ENCODE measurements around the gene NR2F1-AS1.
"Not testable (repeated sequence)": the region's sequence is repeated elsewhere in the genome, so short reads cannot be mapped to it uniquely, and the experiment has no call there.

Gene NR2F1-AS1

DNA sequence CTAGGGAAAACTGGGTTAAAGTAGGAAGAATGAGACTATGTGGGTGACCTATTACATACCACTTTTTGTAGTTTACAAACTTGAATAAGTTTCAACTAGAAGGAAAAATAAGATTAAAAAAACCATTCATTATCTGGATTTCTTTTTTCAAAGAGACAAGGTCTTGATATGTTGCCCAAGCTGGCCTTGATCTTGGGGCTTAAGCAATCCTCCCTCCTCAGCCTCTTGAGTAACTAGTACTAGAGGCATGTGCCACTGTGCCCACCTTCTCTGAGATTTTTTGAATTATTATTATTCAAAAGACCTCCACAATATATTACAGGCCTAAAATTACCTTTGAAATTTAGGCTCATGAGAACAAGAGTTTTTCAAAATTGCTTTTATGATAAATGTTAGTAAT lies 63.2 kb downstream of the NR2F1-AS1 start:
- DNase-seq (ENCODE audit: low spot score), result no peak

DNA sequence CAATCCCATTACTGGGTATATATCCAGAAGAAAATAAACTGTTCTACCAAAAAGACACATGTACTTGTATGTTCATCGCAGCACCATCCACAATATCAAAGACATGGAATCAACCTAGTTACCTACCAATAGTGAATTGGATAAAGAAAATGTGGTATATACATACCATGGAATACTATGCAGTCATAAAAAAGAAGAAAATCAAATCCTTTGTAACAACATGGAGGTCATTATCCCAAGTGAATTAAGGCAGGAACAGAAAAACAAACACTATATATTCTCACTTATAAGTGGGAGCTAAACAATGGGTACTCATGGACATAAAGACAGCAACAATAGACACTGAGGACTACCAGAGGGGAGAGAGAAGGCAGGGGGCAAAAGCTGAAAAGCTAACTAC lies 67.7 kb downstream of the NR2F1-AS1 start:
- no peak for DNase-seq (ENCODE audit: low spot score)

DNA sequence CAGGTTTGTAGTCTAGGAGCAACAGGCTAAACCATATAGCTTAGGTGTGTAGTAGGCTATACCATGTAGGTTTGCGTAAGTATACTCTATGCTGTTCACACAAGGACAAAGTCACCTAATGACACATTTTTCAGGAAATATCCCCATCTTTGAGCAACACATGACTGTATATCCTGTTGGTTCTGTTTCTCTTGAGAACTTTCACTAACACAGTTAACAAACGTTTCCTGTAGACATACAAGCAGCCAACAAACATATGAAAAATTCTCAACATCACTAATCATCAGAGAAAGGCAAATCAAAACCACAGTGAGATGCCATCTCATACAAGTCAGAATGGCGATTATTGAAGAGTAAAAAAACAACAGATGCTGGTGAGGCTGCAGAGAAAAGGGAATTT lies 68.2 kb downstream of the NR2F1-AS1 start:
- no peak for DNase-seq (ENCODE audit: low spot score)

DNA sequence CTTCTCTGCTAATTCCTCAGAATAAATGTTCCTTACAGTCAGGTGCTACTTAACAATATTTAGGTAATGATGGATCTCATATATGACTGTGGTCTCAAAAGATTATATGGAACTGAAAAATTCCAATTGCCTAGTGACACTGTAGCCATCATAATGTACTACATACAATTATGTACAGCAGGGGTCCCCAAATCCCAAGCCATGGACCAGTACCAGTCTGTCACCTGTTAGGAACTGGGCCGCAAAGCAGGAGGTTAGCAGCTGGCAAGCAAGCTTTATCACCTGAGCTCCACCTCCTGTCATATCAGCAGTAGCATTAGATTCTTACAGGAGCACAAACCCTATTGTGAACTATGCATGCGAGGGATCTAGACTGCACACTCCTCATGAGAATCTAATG lies 69.6 kb downstream of the NR2F1-AS1 start:
- DNase-seq (ENCODE audit: low spot score), result no peak

DNA sequence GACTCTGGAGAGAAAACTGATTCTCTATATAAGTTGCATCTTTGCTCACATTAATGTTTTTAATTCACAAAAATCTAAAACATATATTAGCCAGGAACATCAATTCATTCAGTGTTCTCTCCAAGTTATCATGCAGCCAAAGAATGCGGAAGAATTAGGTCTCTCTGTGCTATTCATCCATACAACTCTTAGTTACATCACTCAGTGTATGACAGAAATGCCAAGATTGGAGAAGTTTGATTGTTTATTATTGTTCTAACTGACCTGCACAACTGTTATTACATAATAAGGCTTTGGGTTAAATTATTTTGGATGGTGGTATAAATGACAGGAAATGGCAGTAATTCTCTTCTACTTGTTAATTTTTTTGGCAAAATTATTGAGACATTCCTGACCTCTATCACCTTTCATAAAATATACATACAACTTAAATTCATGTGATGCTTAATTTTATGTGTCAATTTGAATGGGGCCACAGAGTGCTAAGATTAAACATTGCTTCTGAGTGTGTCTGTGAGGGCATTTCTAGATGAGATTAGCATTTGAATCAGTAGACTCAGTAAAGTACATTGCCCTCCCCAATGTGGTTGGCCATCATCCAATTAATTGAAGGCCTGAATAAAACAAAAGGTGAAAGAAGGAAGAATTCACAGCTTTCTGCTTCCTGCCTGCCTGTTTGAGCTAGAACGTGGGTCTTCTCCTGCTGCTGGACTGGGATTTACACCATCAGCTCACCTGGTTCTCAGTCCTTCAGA lies 70.2 kb downstream of the NR2F1-AS1 start:
- no peak for DNase-seq (ENCODE audit: low spot score)

DNA sequence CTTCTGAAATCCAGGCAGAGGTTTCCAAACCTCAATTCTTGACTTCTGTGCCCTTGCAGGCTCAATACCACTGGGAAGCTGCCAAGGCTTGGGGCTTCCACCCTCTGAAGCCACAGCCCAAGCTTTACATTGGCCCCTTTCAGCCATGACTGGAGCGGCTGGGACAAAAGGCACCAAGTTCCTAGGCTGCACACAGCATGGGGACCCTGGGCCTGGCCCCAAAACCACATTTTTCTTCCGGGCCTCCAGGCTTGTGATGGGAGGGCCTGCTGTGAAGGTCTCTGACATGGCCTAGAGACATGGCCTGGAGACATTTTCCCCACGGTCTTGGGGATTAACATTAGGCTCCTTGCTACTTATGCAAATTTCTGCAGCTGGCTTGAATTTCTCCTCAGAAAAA lies 75.5 kb downstream of the NR2F1-AS1 start:
- peak; percentile 37 for DNase-seq (ENCODE audit: low spot score)

DNA sequence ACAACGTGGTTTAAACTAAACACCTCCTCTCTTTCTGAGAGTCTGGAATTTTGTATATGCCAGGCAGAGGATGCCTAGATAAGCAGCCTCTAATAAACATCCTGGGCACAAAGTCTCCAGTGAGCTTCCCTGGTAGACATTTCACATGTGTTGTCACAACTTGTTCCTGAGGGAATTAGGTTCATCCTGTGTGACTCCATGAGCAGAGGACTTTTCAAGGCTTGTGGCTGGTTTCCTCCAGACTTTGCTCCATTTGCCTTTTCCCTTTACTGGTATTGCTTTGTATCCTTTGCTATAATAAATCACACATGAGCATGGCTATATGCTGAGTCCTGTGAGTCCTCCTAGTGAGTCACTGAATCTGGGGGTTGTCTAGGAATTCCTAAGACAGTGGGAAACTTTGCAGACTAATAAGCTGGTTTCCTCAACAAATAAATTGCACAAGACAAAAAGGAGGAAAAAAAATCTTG lies 77.4 kb downstream of the NR2F1-AS1 start:
- DNase-seq (ENCODE audit: low spot score), result no peak

DNA sequence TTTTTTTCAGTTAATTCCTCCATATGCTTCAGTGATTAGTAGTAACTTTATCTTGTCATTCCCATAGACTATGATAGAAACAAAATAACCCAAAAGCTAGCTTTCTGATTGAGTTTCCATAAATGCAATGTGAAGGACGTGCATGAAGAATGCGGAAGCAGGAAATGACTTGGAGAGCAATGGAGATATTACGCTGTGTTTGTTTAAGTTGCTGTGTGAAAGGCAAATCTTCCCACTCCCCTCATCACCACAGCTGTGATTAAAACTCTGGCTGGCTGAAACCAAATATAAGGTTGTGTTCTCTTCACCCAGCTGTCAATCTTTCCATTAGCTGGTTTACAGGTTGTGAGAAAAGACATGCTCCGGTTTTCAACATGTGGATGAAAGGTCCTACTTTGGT lies 83.9 kb downstream of the NR2F1-AS1 start:
- DNase-seq (ENCODE audit: low spot score), result no peak

DNA sequence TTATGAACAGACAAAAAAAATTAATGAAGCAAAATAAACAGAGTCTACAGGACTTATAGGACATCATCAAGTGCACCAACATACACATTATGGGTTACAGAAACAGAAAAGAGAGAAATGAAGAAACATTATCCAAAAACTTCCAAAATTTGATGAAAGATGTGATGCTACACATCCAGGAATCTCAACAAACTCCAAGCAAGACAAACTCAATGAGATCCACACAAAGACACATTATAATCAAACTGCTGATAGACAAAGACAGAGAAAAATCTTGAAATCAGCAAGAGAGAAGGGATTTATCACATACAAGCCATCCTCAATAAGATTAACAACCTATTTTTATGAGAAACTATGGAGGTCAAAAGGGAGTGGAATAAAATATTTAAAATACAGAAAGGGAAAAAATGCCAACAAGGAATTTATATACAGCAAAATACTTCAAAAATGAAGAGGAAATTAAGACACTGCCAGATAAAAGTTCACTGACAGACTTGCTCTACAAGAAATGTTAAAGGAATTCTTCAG lies 101.0 kb downstream of the NR2F1-AS1 start:
- DNase-seq (ENCODE audit: low spot score), result no peak

DNA sequence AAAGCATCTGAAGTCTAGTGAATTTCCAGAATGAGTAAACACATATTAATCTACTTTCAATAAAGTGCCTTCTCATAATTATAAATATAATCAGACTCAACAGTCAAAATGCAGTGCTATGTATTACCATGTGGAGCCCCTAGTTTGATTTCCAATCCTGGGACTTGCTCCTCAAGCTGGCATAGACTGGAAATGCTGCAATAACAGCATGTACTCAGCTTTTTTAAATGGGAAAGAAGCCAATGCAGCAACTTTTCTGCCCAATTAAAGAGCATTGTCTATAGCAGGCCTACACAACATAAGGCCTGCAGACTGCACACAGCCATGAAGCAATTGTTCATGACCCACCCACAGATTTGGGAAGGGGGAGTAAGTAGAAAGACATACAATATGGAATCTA lies 103.2 kb downstream of the NR2F1-AS1 start:
- no peak for DNase-seq (ENCODE audit: low spot score)

DNA sequence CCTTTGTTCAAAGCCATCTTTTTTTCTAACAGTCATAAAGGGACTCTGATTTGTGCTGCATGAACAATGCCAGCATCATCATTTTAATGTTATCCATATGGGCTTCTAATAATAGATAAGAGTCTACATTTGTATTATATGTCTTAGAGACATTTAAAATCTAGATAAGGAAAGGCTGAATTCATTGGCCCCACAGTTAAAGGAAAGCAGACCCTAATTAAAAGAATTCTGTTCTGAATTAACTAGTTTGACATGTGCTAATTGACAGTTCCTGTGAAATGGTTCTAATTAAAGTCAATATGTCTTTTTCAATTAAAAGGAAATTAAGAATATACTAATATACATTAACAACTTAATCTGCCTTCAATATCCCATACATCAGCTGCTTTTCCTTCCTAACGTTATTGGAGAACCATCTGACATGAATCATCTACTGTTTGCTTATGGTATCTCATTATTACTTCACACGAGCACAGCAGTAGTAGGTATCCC lies 104.7 kb downstream of the NR2F1-AS1 start:
- DNase-seq (ENCODE audit: low spot score), result no peak

DNA sequence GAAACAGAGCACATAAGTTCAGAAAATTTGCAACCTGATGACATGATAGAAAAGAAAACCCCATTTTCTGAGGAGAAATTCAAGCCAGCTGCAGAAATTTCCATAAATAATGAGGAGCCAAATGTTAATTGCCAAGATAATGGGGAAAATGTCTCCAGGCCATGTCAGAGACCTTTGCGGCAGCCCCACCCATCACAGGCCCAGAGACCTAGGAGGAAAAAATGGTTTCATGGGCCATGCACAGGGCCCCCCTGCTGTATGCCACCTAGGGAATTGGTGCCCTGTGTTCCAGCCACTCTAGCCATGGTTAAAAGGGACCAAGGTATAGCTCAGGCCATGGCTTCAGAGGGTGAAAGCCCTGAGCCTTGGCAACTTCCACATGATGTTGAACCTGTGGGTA lies 118.1 kb downstream of the NR2F1-AS1 start:
- no peak for DNase-seq (ENCODE audit: low spot score)

DNA sequence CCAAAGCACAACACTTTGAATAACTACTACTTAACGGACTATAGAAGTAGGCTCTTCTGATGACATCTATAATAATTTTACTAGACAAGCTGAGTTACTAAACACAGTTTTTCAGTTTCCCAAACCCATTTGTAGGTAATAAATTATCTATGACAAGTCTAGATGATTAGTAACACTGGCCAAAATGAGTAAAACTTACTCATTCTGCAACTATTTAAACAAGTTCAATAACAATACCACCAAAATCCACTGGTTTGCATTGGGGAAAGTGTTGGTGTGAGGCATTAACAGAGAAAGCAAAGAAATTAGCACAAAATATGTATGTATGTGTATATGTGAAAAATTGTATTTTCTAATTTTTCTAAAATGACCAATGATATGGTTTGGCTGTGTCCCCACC lies 119.3 kb downstream of the NR2F1-AS1 start:
- no peak for DNase-seq (ENCODE audit: low spot score)

DNA sequence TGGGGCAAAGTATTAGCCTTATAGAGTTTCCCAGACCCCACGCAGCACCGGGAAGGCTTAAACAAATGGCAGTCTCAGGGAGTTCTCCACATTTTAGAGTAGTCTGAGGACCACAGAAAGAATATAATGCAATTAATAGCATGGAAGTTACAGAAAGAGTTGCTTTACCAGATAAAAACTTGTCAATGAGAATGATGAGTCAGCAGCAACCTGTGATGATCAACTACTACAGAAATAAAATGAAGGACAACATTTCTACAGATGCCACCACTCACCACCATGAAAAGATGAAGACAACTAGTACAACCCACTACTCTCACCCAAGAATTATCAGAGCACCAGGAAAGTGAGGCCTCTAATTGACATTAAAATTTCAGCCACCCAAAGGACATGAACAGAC lies 120.7 kb downstream of the NR2F1-AS1 start:
- no peak for DNase-seq (ENCODE audit: low spot score)

DNA sequence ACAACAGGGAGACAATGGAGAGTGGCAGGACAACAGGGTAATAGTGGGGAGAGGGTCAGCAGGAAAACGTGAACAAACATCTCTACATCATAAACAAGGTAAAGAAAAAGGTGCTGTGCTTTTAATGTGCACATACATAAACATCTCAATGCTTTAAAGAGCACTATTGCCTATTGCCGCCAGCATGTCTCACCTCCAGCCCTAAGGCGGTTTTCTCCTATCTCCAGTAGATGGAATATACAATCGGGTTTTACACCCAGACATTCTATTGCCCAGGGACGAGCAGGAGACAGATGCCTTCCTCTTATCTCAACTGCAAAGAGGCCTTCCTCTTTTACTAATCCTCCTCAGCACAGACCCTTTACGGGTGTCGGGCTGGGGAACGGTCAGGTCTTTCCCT lies 124.2 kb downstream of the NR2F1-AS1 start:
- not testable (repeated sequence) for DNase-seq (ENCODE audit: low spot score)

DNA sequence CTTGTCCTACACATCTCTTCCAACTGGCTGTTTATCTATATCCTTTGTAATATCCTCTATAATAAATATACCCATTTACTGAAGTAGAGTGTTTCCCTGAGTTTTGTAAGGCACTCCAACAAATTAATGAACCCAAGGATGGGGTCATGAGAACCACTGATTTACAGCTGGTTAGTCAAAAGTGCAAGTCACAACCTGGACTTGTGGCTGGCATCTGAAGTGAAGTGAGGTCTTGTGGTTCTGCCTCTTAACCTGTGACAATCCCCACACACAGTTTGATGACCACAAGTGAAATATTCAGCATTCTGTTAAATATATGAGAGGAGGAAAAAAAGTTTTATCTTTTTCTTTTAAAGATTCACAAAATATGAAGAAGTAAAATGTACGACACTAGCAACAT lies 126.1 kb downstream of the NR2F1-AS1 start:
- DNase-seq (ENCODE audit: low spot score), result no peak

DNA sequence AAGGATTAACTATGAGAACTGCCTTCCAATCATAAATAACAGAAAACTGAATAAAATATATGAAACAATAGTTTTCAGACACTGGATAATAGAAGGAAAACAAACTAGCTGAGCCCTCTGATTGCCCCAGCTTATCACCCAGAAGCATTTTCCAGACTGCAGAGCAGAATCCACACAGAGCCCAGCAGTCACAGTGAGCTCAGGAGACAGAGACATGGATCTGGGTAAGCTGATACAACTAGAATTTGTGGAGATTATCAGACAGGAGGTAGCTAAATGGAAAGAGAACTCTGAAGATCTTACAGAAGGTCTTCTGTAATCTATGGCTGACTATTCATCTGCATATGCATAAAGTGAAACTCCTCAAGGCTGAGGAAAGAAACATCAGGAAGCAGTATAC lies 128.8 kb downstream of the NR2F1-AS1 start:
- DNase-seq (ENCODE audit: low spot score), result no peak

DNA sequence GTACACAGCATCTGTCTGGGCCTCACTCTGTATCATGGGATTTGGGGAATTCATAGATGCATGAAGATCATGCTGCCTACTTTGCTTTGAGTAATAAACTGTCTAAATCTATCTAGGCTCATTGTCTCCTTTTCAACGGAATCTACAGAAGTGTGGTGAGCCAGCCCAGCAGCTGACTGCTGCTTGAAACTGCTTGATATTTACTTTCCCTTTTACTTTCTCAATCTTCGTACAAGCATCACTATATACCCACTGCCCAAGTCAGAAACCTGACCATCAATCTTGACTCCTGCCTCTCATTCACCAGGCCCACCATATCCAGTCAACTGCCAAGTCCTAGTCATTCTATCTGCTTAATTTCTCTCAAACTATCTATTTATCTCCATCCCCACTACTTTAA lies 142.9 kb downstream of the NR2F1-AS1 start:
- no peak for DNase-seq (ENCODE audit: low spot score)

DNA sequence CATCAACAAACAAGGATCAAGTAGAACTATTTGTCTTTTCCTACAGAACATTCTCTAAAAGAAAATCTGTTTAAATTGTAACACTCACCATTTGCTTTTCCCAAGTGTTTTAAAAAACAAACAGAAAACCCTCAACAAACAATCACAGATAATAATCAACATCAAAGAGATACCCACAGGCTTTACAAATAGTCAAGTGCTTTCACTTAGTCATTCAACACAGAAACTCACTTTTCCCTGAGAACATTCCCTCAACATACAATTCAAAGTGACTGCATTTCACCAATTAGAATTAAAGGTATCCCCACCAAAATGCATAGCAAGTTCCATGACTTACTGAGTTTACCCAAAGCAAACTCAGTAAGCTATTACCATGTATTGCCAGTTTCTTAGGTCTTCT lies 144.9 kb downstream of the NR2F1-AS1 start:
- no peak for DNase-seq (ENCODE audit: low spot score)

DNA sequence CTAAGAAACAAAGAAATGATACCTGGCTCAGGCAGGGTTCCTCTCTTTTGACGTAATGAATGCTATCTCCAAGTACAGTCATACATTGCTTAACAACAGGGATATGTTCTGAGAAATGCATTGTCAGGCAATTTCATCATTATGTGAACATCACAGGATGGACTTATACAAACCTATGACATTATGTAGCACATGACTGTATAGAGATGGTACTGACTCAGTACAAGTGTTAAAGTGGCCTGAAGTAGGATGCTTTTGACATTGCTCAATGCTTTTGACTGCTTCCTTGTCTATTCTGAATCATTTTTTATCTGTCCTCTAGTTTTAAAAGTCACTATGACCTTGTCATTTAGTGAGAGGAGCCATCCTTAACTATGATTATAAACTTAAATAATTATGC lies 147.6 kb downstream of the NR2F1-AS1 start:
- no peak for DNase-seq (ENCODE audit: low spot score)

DNA sequence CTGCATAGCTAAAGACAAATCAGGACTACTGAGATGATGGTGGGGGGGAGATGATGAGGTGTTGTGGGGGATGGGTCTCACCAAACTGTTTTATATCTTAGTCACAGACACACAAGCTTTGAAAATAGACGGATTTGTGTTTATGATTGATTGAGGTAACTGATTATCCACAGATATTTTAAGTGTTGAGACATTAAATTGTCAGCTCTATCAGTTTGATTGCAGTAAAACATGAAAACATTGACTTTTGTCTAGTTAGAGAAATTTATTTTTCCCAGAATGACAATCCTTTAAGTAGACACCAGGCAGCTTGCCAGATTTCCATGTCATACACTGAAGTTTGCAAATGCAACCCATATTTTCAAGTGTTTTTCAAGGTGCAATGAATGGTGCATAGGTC lies 149.8 kb downstream of the NR2F1-AS1 start:
- no peak for DNase-seq (ENCODE audit: low spot score)

DNA sequence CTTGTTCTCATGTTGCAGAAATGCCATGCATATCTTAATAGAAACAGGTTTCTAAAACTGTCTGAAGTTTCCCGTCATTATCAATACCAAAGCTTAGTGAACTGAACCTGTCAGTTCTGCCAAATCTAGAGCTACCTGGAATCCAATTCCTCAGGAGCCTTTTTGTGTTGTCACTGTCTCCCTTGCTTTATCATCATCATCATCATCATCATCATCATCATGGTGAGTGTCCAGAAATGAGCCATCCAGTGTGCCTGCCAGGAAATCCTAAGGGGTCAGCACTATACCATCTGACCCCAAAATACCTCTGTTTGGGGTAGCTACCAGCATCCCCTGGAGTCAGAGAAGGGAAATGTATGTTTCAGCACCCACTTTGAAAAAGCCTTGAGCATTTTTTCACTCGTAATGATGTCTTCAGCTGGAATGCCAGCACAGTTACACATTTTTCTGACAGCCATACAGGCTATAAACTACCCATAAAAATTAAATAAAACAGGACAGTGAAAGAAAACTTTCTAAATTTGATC lies 150.3 kb downstream of the NR2F1-AS1 start:
- no peak for DNase-seq (ENCODE audit: low spot score)

DNA sequence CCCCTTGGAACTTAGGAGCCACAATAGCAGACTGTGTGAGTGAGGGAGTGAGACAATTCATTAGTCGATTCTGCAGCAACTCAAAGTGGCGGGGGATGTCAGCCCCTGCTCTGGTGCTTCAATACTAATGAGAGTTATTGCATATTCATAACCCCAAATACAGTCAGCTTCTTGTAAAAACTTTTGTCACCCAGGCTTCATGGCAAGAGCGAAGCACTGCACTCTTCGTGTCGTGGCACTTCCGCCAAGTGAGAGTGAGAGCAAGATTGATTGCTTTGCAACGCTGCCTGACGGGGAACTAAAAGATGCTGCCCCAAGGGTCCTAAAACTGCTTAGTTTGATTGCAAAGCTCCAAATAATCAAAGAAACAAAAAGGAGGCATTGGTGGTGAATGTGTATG lies 150.9 kb downstream of the NR2F1-AS1 start:
- no peak for DNase-seq (ENCODE audit: low spot score)

DNA sequence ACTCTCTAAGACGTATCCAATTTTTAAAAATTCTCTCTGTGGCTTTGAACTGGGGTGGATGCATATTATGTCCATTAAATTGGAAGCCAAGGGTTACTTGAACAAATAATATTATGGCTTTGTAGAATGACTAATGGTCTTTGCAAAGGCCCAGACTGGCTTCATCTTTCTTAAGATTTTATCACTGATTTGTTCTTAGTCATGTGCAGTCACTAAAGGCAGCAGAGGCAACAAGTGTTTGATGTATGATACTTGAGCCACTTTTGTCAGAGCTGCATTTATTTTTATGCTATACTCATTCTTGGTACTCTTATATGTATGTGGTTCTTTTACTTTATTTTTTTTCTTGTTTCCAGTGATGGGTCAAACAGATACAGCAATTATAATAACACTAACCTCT lies 152.2 kb downstream of the NR2F1-AS1 start:
- no peak for DNase-seq (ENCODE audit: low spot score)
